HG03280 (cell line): ENCODE results near the gene STH.

ENCODE experiments used
- ATAC-seq: cut with Tn5 transposase; IDR thresholded peaks from one replicate; pipeline ENCODE4 v1.9.1; 2021; ENCODE audit warnings: mild to moderate bottlenecking, moderate library complexity; ENCODE audit not compliant: unreplicated experiment

Gene STH

GRCh38 chr17:46042925-46043324, 43.9 kb downstream of the STH start:
- ATAC-seq: no peak

DNA sequence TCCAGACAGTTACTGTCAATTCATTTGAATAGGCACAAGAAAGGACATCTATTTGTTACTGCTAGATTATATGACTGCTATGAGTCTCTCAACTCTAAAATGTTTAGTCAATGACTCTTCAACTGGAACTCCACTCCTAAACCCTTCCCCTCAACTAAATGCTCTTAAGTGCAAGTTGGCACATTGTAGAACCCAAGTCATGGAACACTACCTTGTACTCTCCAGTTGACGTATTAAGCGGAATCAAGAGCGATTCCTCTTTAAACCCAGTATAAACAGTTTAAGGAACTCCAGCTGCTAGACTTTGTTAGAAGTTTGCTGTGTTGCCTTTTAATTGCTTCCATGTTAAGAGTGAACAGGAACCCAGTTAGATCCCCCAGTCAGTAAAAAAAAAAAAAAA, 44.6 kb downstream of the STH start:
- no peak for ATAC-seq

DNA sequence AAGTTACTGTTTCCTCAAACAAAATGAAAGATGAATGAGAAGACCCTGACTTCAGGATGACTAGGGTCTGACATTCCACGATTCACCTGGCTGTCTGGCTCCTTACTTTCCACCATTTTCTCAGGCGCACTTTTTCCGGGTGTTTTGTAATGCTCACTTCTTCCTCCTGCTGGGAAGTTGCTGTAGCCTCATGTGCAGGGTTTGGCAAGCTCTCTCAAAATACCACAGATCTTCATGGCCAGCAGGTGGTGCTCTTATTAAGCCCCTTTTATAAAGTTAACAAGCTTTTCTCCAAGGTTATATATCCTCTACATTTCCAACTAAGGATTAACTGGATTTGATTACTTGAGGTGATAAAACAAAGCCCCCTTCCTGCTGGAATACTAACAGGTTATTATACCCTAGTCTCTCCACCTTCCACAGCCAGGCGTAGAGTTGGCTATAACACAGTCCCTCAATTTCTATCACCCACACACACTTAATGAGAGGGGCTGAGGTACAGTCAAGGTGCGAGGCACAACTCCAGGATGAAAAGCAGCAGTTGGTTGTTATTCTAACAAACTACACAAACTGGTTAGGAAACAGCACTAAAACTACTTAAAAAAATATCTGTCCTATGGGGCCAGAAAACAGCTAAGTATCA, 45.4 kb downstream of the STH start:
- ATAC-seq: no peak

GRCh38 chr17:46044989-46045388, 45.9 kb downstream of the STH start:
- no peak for ATAC-seq

DNA sequence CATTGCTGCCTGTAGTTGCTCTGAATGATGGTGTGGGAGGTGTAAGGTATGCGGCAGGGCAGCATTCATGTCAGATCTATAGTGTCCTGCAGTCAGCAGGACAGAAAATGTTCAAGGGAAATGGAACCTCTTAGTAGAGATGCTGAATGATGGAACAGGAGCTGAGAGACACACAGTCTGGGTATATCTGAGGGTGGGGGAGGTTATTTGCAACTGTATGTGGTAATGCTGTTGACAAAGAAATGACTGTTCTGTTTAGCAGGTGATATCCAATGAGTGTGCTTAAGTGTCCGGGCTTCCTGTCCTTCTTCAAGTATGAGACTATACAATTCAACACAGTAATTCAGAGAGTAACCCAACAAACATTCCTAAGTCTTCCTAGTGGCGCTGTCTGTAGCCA, 46.6 kb downstream of the STH start:
- no peak for ATAC-seq

DNA sequence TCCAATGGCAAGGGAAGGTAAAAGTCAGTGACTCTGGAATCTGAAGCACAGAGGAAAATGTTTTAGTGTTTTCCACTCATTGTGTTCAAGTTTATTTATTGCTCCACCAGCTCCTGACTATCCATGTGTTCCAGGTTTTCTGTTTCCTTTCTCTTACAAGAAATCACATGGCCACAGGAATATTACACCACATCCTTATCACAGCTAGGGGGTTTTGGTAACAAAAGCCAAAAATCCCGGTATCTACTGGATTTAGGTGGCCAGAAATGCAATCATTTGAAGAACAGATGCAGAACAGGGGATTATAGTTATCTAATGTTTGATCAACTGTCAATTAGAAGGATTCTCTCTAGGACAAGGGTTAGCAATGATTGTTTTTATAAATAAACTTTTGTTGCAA, 47.9 kb downstream of the STH start:
- ATAC-seq: no peak

GRCh38 chr17:46047398-46047797, 48.3 kb downstream of the STH start:
- no peak for ATAC-seq

- no peak for ATAC-seq
Measured at GRCh38 chr17:46047856-46048255, 48.8 kb downstream of the STH start.
